Measurements from ENCODE around the gene CHST1. TPM values are rescaled to one million over a fixed set of nuclear protein-coding genes. Genes with fewer than 3 reads are reported as not detected.

The CHST1 gene
- total RNA-seq, 1 donor from 2014 or later = 0.10 TPM

DNA sequence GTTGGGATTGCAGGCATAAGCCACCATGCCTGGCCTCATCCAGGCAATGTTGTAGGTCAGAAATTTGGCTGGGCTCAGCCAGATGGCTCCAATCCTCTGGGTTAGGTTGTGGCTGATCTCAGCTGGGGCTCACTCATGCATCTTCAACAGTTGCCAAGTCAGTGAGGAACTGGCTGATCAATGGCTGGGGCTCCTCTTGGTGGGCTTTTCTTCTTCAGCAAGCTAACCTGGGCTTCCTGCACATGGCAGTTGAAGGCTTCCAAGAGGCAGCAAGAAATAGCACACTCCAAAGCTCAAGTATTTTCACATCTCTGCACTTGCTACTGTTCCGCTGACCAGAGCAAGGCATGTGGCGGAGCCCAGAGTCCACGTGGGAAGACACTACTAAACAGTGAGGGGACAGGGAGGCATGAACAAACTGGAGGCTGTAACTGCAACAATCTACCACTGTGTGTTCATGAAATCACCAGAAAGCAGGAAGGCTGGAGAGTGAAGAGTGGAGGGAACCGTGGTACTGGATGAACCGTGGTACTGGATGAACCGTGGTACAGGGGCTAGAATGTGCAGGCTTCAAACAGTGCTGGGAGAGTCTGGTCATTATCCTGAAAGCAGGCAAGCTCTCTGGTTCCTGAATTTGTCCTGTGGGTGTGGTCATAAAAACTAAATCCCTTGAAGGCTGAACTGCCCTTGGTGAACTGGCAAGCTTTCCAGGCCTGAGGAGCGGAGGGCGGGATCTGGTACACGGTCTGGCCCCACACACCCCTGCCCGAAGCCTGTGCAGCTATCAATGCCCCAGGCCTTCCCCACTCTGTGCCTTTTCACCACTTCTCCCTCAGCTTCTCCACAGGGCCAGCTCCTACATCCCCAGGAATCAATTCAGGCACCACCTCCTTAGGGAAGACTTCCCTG is 20.2 kb downstream of the CHST1 start:
- no peak for DNase-seq (ENCODE audit: low read depth)

DNA sequence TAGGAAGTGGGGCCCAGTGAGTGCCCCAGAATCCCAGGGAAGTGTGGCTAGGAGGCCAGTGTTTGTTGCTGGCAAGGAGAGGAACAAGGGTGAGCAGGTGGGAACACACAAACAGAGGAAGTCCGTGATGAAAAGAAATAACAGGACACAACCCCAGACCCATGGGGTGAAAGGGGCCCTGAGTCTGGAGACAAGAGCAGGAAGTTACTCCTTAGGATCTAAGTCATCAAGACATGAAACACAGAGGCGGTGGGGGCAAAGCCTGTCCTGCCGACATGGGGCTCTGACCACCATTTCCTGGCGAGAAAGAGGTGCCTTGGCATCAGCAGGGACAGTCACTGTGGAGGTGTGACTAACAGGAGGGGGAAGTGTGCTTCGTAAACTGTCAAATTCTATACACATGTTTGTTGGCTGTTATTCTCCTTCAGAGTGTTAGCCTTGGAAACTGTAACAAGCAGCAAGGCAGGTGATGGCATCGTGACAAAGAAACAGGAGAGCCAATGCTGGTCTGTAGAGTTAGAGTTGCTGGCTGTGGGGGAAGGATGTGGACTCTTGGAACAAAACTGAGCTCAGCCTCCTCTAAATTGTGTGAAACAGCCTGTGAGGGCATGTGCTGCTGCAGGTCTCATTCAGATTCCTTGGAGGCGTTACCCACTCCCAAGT is 21.7 kb downstream of the CHST1 start:
- DNase-seq (ENCODE audit: low read depth) = no peak

DNA sequence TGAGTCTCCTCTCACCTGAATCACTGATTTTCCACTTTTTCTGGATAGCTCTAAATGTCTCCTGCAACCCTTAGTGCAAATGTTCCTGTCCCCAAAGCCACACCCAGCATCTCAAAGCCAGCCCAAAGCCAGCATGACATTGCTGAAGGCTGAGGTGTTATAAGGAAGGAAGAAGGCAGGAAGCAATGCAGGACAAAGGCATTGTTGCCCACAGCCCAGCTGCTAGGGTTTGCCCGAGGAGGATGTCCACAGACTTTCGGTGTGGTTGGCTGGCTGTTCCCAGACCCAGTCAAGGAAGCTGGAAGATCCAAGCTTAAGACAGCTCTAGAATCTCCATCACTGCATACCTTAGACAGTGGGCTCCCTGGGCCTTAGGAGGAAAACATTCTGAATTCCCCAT is 23.5 kb downstream of the CHST1 start:
- no peak for DNase-seq (ENCODE audit: low read depth)

DNA sequence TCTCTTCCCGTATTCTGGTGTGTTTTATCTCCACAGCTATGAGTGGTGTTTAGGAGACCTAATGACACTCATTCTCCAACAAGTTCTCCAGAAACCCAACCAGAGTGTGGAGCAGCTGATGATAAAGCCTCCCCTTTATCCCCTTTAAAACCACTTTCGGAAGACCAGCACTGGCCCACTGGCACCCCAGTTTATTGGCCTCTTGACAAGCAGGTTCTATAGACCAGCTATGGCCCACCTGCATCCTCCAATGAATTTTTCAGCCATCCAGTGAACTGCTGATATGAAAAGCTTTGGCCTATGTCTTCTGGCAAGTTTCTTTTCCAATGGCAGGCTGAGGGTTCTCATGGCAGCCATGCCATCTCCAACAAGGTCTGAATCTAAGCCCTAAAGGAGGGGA is 27.4 kb downstream of the CHST1 start:
- DNase-seq (ENCODE audit: low read depth) = no peak

DNA sequence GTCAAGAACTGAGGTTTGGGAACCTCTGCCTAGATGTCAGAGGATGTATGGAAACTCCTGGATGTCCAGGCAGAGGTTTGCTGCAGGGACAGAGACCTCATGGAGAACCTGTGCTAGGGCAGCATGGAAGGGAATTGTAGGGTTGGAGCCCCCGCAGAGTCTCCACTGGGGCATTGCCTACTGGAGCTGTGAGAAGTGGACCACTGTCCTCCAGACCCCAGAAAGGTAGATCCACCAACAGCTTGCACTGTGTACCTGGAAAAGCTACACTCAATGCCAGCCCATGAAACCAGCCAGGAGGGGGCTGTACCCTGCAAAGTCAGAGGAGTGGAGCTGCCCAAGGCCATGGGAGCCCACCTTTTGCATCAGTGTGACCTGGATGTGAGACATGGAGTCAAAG is 29.5 kb downstream of the CHST1 start:
- DNase-seq (ENCODE audit: low read depth) = no peak

DNA sequence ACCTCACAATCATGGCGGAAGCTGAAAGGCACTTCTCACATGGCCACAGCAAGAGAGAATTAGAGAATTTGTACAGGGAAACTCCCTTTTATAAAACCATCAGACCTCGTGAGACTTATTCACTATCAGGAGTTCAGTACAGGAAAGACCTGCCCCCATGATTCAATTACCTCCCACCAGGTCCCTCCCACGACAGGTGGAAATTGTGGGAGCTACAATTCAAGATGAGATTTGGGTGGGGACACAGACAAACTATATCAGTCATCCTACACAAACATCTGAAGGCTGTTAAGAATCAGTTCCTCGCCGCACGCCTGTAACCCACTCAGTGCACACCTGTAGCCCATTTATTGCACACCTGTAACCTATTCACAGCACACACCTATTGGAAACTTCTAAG is 39.8 kb downstream of the CHST1 start:
- DNase-seq (ENCODE audit: low read depth) = no peak

DNA sequence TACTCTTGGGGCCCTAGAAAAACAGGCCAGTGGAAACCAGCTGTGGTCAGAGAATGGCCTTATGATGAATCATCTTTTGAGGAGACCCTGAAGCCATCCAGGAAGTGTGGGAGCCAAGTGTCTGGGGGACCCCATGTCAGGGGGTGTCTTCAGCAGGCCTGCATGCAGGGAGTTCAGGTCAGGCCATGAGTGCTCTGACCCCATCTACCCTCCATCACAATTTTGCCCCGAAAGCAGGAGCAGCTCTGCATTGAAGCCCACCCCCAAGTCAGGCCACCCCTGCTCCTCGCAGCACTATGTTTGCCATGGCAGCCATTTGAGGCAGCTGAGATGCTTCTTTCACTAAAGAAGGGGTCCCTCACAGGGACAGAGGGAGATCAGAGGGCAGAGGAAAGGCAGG is 41.3 kb downstream of the CHST1 start:
- DNase-seq (ENCODE audit: low read depth) = no peak

DNA sequence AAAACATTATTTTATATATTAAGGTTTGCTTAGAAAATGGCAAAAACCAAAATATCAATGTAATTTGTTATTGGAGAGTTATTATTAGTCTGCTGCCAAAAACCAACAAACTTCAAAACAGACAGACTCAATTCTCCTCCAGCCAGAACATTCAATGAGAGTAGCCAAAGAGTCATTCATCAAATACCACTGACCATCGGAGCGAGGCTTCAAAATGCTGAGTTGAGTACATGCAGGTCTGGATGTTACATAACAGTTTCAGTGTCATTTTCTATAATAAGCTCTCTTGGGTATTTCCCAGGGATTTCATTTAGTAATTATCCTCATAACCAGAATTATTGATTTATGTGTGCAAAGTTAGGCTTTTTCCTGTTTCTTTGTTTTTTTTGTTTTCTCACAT is 42.6 kb downstream of the CHST1 start:
- no peak for DNase-seq (ENCODE audit: low read depth)

DNA sequence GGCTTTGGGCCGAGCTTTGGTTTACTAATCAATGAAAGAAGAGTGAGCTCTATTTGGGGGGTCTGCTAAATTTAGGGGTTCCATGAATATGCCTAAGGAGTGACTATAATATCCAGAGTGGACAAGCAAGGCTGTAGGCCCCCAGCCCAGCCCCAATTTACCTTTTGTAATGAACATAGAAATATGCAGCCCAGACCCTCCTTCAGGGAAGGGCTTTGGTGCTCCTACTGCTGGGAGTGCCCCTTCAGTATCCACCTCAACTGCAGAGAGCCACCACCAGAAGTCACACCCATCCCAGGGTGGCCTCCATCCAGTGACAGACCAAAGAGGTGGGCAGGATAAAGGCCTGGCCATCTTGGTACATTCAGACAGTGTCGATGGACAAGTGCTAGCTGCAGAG is 43.1 kb downstream of the CHST1 start:
- no peak for DNase-seq (ENCODE audit: low read depth)

DNA sequence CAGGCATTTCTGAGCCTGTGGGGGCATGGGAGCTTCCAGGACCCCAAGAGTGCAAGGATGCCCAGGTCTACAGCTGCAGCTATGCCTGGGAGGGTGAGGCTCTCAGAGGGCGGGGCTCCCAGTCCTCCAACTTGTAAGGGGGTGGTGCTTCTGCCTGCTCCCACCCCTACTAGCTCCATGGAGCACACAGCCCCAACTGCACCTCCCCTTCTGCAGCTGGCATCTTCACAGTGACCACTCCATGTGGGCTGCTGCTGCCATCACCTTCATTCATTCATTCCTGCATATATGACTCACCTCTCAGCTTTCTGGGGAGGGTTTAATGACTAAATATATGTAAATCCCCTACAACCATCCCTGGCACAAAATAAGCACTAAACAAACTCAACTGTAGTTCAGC is 43.8 kb downstream of the CHST1 start:
- DNase-seq (ENCODE audit: low read depth) = no peak

DNA sequence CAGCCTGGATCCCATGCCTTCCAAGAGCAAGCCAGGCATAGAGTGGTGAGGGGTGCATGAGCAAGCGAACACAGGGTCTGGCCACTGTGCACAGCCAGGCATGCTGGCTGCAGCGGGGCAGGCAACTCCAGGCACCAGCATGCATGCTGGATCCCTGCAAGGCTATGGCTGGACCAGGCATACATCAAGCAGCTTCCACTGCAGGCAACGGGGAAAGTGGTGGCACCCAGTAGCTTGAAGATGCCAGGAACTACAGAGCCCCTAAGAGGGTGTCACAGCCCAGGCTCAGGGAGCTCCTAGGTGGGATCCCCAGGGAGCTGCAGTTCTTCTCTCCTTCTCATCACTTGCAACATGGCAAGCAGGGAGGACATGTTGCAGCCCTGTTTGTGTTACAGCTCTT is 45.2 kb downstream of the CHST1 start:
- no peak for DNase-seq (ENCODE audit: low read depth)

DNA sequence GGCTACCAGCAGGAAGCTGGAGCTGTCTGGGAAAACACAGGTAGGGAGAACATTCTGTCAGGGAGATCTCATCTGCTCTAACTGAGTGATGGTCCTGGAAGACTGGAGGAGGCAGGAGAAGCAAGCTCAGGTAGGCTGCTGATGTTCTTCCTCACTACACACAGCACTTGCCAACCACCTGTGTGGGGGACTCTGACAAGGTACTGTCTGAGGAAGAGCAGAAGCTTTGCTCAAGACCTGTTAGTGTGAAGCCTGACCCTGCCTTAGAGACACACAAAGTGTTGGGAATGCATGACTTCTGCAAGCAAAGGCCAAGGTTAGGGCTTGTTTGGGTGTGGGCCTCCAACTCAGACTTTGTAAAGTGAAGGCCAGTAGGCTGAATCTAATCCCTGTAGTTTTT is 46.5 kb downstream of the CHST1 start:
- DNase-seq (ENCODE audit: low read depth) = no peak

DNA sequence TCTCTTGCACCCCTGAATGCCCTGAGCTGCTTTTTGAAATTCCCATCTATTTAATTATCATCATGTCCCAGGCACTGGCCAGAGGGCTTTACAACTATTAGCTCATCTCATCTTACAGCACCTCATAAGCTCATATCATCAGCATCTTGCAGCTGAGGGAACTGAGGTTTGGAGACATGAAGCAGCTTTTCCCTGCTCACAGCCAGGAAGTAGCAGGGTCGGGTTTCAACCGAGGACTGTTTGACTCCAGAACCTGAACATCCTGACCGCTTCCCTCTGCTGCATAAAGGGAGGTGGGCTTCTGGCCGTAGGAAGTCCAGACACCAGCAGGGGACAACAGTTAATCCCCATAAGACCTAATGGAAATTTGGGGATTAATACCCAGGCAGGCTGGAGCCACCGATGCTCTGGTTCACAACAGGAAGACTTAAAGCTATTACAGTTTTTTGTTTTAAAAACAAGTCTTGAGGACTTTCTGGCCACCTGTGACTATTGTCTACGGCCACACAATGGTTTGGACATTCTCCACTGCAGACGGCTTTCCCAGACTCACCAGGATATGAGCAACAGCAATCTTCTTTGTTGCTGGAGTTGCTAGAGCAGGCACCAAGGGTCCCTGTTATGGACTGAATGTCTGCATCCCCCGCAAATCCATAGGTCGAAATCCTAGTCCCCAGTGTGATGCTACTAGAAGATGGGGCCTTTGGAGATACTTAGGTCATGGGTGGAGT is 47.4 kb downstream of the CHST1 start:
- no peak for DNase-seq (ENCODE audit: low read depth)

DNA sequence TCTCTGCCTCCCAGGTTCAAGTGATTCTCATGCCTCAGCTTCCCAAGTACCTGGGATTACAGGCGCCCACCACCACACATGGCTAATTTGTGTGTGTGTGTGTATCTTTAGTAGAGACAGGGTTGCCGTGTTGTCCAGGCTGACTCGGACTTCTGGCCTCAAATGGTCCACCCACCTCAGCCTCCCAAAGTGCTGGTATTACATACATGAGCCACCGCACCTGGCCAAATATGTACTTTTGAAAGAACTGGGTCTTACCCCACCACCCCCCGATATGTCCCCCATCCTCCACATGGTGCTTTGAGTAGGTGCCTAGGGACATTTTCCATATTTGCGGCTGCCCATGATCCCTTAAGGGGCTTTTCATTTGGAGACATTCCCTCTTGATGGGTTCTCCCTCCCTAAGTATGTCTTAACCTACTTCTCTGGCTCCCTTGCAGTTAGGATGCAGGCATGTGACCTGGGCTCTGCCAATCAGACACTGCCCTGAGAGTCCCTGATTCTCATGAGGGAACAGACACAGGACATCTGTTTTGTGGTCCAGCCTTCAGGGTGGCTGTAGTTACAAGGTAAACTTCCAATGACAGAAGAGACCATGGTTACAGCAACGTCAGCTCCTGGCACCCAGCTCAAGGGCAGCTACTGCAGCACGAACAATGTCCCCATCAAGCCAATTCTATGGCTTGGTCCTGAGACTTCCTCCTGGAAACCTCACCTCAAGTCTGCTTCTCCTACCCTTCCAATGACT is 48.4 kb downstream of the CHST1 start:
- DNase-seq (ENCODE audit: low read depth) = no peak

DNA sequence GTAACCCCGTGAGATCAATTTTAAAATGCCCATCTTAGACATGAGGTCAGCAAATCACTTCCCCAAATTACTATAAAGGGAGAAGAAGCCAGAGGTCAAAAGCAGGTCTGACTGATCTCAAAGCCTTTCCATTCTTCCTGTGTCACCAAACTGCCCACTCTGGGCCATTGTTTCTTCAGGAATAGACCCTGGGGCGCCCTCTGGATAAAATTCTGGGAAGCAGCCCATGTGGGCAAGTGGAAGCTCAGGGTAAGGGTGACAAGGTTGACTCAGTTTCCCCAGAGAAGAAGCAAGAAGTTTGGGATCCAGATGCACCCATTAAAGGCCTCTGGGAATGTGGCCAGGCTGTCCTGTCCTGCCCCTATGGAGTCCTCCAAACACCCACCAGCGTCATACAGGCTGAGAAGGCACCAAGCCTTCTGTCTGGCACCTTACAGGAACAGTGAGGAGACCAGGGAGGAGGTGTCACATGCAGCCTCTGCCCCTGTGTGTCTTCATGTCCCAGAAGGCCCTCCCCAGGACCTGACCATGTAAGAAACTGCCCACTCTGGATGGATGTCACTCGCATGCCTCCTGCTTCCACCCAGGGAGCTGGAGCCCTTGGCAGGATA is 50.1 kb downstream of the CHST1 start:
- DNase-seq (ENCODE audit: low read depth) = no peak

DNA sequence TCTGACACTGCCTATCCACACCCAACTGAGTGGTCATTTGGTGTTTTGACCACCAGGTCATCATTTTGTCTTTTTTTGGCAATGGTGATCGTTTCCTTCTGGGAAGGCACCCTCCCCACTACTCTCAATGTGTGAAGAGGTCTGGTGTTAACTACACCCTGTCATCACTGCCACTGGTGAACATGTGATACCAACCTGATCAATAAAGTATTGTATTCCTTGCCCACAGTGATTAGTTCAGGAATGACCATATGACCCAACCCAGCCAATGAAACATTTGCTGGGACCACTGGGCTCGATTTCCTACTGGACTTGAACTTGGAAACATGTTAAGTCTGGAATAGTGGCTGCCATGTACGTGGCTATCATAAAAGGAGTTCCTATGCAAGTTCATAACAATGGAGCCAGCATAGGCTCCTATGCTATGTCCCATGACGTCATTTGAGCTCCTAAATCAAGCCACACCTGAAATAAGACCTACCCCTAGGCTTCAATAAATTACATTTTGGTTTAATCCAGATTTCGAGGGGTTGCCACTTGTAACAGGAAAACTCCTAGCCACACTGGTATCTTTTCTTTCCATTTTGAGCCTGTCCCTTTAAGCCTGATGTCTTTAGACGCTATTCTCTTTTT is 51.1 kb downstream of the CHST1 start:
- DNase-seq (ENCODE audit: low read depth) = no peak

DNA sequence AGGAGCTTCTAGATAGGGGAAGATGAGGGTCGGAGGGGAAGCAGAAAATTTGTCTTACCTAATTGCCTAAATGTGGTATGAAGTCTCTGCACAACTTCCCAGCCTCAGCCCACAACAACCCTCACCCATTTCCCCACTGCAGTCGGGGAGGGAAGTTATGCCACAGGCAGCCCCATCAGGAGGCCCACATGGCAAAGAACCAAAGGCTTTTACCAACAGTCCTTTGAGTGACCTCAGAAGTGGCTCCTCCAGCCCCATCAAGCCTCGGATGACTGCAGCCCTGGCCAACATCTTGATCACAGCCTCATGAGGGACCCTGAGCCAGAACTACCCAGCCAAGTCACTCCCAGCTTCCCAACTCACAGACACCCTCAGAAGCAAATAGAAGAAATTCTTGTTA is 54.8 kb downstream of the CHST1 start:
- no peak for DNase-seq (ENCODE audit: low read depth)

DNA sequence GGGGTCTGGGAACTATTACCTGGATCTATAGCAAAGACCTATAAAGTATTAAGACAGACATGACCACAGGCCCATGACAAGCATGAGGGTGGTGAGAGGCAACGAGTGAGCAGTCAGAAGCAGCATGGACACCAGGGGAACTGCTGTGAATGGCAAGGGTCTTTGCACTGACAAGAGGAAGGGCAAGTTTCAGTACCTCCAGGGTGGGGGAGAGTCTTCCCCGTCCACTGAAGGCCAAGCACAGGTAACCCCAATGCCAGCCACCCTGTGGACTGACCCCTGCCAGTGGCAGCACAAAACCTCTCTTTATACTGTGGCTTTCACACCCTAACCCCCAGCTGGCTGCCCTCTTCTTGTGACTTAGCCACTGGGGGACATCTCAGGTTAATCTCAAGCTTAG is 55.5 kb downstream of the CHST1 start:
- no peak for DNase-seq (ENCODE audit: low read depth)

DNA sequence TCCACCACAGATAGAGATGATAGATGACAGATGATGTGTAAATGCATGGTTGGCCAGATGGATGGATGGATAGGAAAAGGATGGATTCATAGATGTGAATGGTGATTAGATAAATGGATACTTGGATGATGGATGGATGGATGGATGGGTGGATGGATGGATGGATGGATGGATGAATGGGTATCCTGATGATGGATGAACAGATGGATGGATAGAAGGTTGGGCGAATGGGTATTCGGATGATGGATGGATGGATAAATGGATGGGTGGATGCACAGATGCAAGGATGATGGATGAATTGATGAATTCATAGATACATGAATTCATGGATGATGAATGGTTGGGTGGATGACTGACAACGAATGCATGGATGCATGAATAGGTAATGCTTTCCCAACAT is 56.1 kb downstream of the CHST1 start:
- no peak for DNase-seq (ENCODE audit: low read depth)

DNA sequence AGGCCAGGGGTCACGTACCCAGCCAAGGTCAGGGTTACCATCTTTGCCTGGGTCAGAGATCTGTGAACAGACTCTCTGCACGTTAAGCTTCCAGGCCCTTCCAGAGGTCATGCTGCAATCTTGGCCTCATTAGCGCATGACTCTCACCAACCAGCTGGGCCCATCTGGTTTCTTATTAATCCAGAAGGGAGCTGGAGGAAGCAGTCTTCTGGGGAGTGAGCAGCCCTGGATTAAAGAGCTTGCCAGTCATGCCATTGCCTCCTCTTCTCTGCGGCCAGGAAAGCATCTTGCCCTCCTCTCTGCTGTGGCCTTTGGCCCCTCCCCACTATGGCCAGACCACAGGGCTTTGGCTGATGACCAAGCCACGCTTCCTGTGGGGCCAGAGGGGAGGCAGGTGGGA is 57.4 kb downstream of the CHST1 start:
- peak; percentile 56 for DNase-seq (ENCODE audit: low read depth)
